IMR-90 (cell line): ENCODE measurements around the gene SUGP2. TPM values are rescaled to one million over a fixed set of nuclear protein-coding genes. Genes with fewer than 3 reads are reported as not detected.
A peak's percentile ranks its signal among the peaks of the same experiment; 100 is the strongest.

ENCODE experiments used
- ATAC-seq: fragments of 200-7000 bp; cut with Tn5 transposase; 2 replicates; pipeline ENCODE4 v1.9.1; 2020; ENCODE audit warnings: low read depth, mild to moderate bottlenecking, moderate library complexity
- BruUV-seq: library from RNA; stranded (reverse); fragments of 400-500 nt; replicated peaks from 2 replicates; lab custom pipeline; 2021; lab: Mats Ljungman, UMichigan
- CTCF ChIA-PET: fragments of 300-600 bp; formaldehyde crosslinking; extraction: SDS; loops from one replicate; lab custom pipeline; 2021; ENCODE audit warnings: antibody characterized with exemption; lab: Yijun Ruan, JAX
- POLR2A ChIA-PET: fragments of 300-600 bp; sonication (Branson Sonifier 250); formaldehyde crosslinking; loops from one replicate; lab custom pipeline; 2022; ENCODE audit warnings: antibody characterized with exemption; ENCODE audit not compliant: unreplicated experiment; lab: Charles Lee
- DNase-seq: peaks from one replicate; pipeline ENCODE4 v3.0.0; 2013
- H2AFZ ChIP-seq: replicated peaks from 2 replicates; pipeline ENCODE3; 2013; ENCODE audit warnings: low read length, mild to moderate bottlenecking; ENCODE audit not compliant: poor library complexity
- H2AK5ac ChIP-seq: 2 replicates; pipeline ENCODE4 v1.6.1; 2013; ENCODE audit warnings: low read depth, low read length, inconsistent platforms
- H2AK9ac ChIP-seq: replicated peaks from 2 replicates; pipeline ENCODE3; 2013; ENCODE audit warnings: mild to moderate bottlenecking, low read depth, low read length, moderate library complexity; ENCODE audit not compliant: poor library complexity
- H2BK120ac ChIP-seq: 2 replicates; pipeline ENCODE4 v1.6.1; 2013; ENCODE audit warnings: low read depth, low read length, inconsistent platforms
- H2BK15ac ChIP-seq: 3 replicates; pipeline ENCODE4 v1.6.1; 2013; ENCODE audit warnings: low read depth, low read length, inconsistent platforms
- H2BK20ac ChIP-seq: 2 replicates; pipeline ENCODE4 v1.6.1; 2013; ENCODE audit warnings: low read depth, mild to moderate bottlenecking, inconsistent platforms, low read length, moderate library complexity
- H2BK5ac ChIP-seq: 2 replicates; pipeline ENCODE4 v1.6.1; 2013; ENCODE audit warnings: mild to moderate bottlenecking, low read depth, low read length, inconsistent platforms; ENCODE audit not compliant: poor library complexity, severe bottlenecking
- H3K14ac ChIP-seq: replicated peaks from 2 replicates; pipeline ENCODE4 v1.6.1; 2013; ENCODE audit warnings: low read depth, low read length, inconsistent platforms
- H3K18ac ChIP-seq: 2 replicates; pipeline ENCODE4 v1.6.1; 2013; ENCODE audit warnings: low read depth, low read length, control low read depth
- H3K23ac ChIP-seq: 2 replicates; pipeline ENCODE4 v1.6.1; 2013; ENCODE audit warnings: low read depth, low read length, inconsistent platforms
- H3K27ac ChIP-seq: 2 replicates; pipeline ENCODE4 v1.5.1; 2013; ENCODE audit warnings: mild to moderate bottlenecking, control low read depth, low read length; ENCODE audit not compliant: insufficient read depth
- H3K27me3 ChIP-seq: 2 replicates; pipeline ENCODE4 v1.6.1; 2013; ENCODE audit warnings: low read length; ENCODE audit not compliant: control insufficient read depth, insufficient read depth
- H3K36me3 ChIP-seq: 2 replicates; pipeline ENCODE4 v1.6.1; 2013; ENCODE audit warnings: low read length, mixed read lengths; ENCODE audit not compliant: control insufficient read depth, insufficient read depth
- H3K4ac ChIP-seq: 2 replicates; pipeline ENCODE4 v1.6.1; 2013; ENCODE audit warnings: low read depth, low read length, inconsistent platforms
- H3K4me1 ChIP-seq: 2 replicates; pipeline ENCODE4 v1.6.1; 2013; ENCODE audit warnings: low read length, mixed read lengths; ENCODE audit not compliant: control insufficient read depth, insufficient read depth
- H3K4me2 ChIP-seq: 2 replicates; pipeline ENCODE4 v1.6.1; 2013; ENCODE audit warnings: low read depth, mild to moderate bottlenecking, control low read depth, low read length, moderate library complexity
- H3K4me3 ChIP-seq: 2 replicates; pipeline ENCODE4 v1.5.1; 2013; ENCODE audit warnings: low read depth, mild to moderate bottlenecking, control low read depth, low read length, moderate library complexity; ENCODE audit not compliant: insufficient read depth
- H3K56ac ChIP-seq: 2 replicates; pipeline ENCODE4 v1.6.1; 2013; ENCODE audit warnings: low read length, inconsistent platforms; ENCODE audit not compliant: insufficient read depth; ENCODE audit errors: extremely low read depth
- H3K79me1 ChIP-seq, 2 experiments: 2 replicates each; pipeline ENCODE4 v1.6.1; 2013; ENCODE audit warnings: low read length in 2 of 2, inconsistent platforms in 1 of 2, low read depth in 1 of 2
- H3K9ac ChIP-seq: 2 replicates; pipeline ENCODE4 v1.6.1; 2013; ENCODE audit warnings: low read depth, low read length, control low read depth
- H3K9me1 ChIP-seq: 2 replicates; pipeline ENCODE4 v1.6.1; 2013; ENCODE audit warnings: low read length, inconsistent platforms; ENCODE audit not compliant: insufficient read depth
- H3K9me3 ChIP-seq: 2 replicates; pipeline ENCODE4 v1.6.1; 2013; ENCODE audit warnings: low read length; ENCODE audit not compliant: control insufficient read depth, insufficient read depth
- H4K20me1 ChIP-seq: 2 replicates; pipeline ENCODE4 v1.6.1; 2013; ENCODE audit warnings: low read length, inconsistent platforms; ENCODE audit not compliant: insufficient read depth
- H4K5ac ChIP-seq: 2 replicates; pipeline ENCODE4 v1.6.1; 2013; ENCODE audit warnings: mild to moderate bottlenecking, low read depth, low read length, control low read depth
- H4K8ac ChIP-seq, 2 experiments: 2 replicates each; pipeline ENCODE4 v1.6.1; 2013; ENCODE audit warnings: low read depth in 2 of 2, low read length in 2 of 2, control low read depth in 1 of 2, inconsistent platforms in 1 of 2
- H4K91ac ChIP-seq: 2 replicates; pipeline ENCODE4 v1.6.1; 2013; ENCODE audit warnings: low read depth, low read length, inconsistent platforms; ENCODE audit not compliant: insufficient read depth
- BHLHE40 ChIP-seq: fragments of 150-350 bp; IDR thresholded peaks from 2 replicates; pipeline ENCODE4 v1.6.1; 2016; ENCODE audit warnings: mild to moderate bottlenecking, low read depth, low read length
- CEBPB ChIP-seq: IDR thresholded peaks from 2 replicates; pipeline ENCODE4 v1.6.1; 2012; ENCODE audit warnings: low read depth, low read length, improper control_type of control experiment
- CHD1 ChIP-seq: IDR thresholded peaks from 2 replicates; pipeline ENCODE4 v1.6.1; 2012; ENCODE audit warnings: low read depth, low read length, improper control_type of control experiment
- CTCF ChIP-seq: conservative IDR thresholded peaks from 2 replicates; pipeline ENCODE4 v1.5.1; 2012; ENCODE audit warnings: mild to moderate bottlenecking, low read depth, low read length, improper control_type of control experiment
- MAFK ChIP-seq: IDR thresholded peaks from 2 replicates; pipeline ENCODE4 v1.6.1; 2012; ENCODE audit warnings: low read depth, low read length, improper control_type of control experiment
- MAZ ChIP-seq: IDR thresholded peaks from 2 replicates; pipeline ENCODE4 v1.6.1; 2012; ENCODE audit warnings: low read depth, mild to moderate bottlenecking, low read length, improper control_type of control experiment, moderate library complexity, borderline replicate concordance
- MXI1 ChIP-seq: IDR thresholded peaks from 2 replicates; pipeline ENCODE4 v1.6.1; 2012; ENCODE audit warnings: low read depth, mild to moderate bottlenecking, low read length, moderate library complexity, borderline replicate concordance
- NFE2L2 ChIP-seq: fragments of 150-350 bp; IDR thresholded peaks from 2 replicates; pipeline ENCODE4 v1.6.1; 2016; ENCODE audit warnings: low read depth, mild to moderate bottlenecking, low read length
- RAD21 ChIP-seq: IDR thresholded peaks from 2 replicates; pipeline ENCODE4 v1.6.1; 2012; ENCODE audit warnings: low read length, improper control_type of control experiment
- RCOR1 ChIP-seq: IDR thresholded peaks from 2 replicates; pipeline ENCODE4 v1.6.1; 2012; ENCODE audit warnings: mild to moderate bottlenecking, low read length, improper control_type of control experiment; ENCODE audit not compliant: insufficient replicate concordance
- RFX5 ChIP-seq: IDR thresholded peaks from 2 replicates; pipeline ENCODE4 v1.8.0; 2012; ENCODE audit warnings: low read depth, mild to moderate bottlenecking, low read length, moderate library complexity
- SMC3 ChIP-seq: fragments of 150-350 bp; IDR thresholded peaks from 2 replicates; pipeline ENCODE4 v1.6.1; 2016; ENCODE audit warnings: low read depth, mild to moderate bottlenecking, antibody characterized with exemption, low read length, moderate library complexity
- WGBS, 2 experiments: methylation state at CpG; one replicate each; pipeline versions ENCODE4 v1.1.5 to v1.1.7; 2013; ENCODE audit warnings: missing lambda C conversion rate in 2 of 2; ENCODE audit not compliant: insufficient read length in 1 of 2; ENCODE audit errors: extremely low coverage in 2 of 2; 5-methylcytosine and 5-hydroxymethylcytosine counted together
- dilution Hi-C: fragments of 300-500 bp; cut with HindIII; formaldehyde crosslinking; loops from one replicate; pipeline ENCODE4 v1.14.3; 2018; ENCODE audit warnings: low sequenced_read_pairs; ENCODE audit not compliant: unreplicated experiment
- in situ Hi-C: fragments of 300-500 bp; cut with MboI; formaldehyde crosslinking; loops from 3 replicates; pipeline ENCODE4 v1.14.3; 2019; ENCODE audit warnings: low sequenced_read_pairs, inconsistent platforms, mixed read lengths
- intact Hi-C: fragments of 100-400 bp; cut with micrococcal nuclease; formaldehyde crosslinking; loops from 2 replicates; pipeline ENCODE4 v1.10.0; 2022
- polyA plus RNA-seq, 3 experiments: library from polyadenylated mRNA; depleted of rRNA; stranded (reverse); fragments of >200 nt; gene quantifications; 2 replicates each; pipeline ENCODE4 v1.2.3, GENCODE V29; 2012; ENCODE audit warnings: low replicate concordance in 1 of 3
- total RNA-seq: library from RNA; depleted of rRNA; stranded (reverse); fragments of >200 nt; gene quantifications from 2 replicates; pipeline ENCODE4 v1.2.3, GENCODE V29; 2012

The SUGP2 gene
- total and polyA plus RNA-seq, 2 of the 4 experiments (the other 2 are of a cell fraction), result 25.8 to 69.2 TPM

- H3K18ac ChIP-seq, result no peak overlapping the region
- H4K20me1 ChIP-seq, result peaks cover 22% of the 10 kb centered on the region
- ChIA-PET CTCF (interaction anchor here (0.6 to 1.2 kb wide), 6 partner anchors 9 to 392 kb away, joined by 3 to 5 read pairs (median 4); partner anchors contain the start of gene CERS1), POLR2A (interaction anchor here (0.6 kb wide), 1 partner anchor 34 kb away, joined by 3 read pairs; no protein-coding TSS in a partner anchor)
- intact Hi-C loops, result no loop called here
- WGBS, 2 experiments, result no CpG with 5 or more reads among the region's 5 CpGs
- peak overlapping the region; percentile 47 for H2AFZ ChIP-seq
- H2AK5ac ChIP-seq, result 0 out of 2 replicates have a peak overlapping the region, but pooled peaks have one; percentile 56
- no peak overlapping the region; a peak in 1 of 4 replicates for H4K8ac ChIP-seq
- H2AK9ac ChIP-seq, result peak overlapping the region; percentile 22
- ATAC-seq, result peak; percentile 99
- peak; percentile 96 for DNase-seq
- no peak overlapping the region for H3K4me2 ChIP-seq
- dilution Hi-C loops, result no loop called here
- H3K14ac ChIP-seq, result no peak overlapping the region
- TF ChIP-seq RAD21, result peak; percentile 71
- no peak for TF ChIP-seq CEBPB
- no peak for TF ChIP-seq CHD1
- peak; percentile 56 for TF ChIP-seq SMC3
- TF ChIP-seq MAFK, result no peak
- no peak for TF ChIP-seq RFX5
- TF ChIP-seq RCOR1, result no peak
- TF ChIP-seq BHLHE40, result peak; percentile 36; the same call in 1 of the 2 replicates
- peak; percentile 83 for TF ChIP-seq CTCF
- no peak for TF ChIP-seq MXI1
- no peak for TF ChIP-seq NFE2L2
- TF ChIP-seq MAZ, result peak; percentile 50; the same call in 1 of the 2 replicates
- H3K56ac ChIP-seq, result no peak overlapping the region
- H3K27me3 ChIP-seq, result no peaks in the 10 kb centered on the region
- peaks cover 54% of the 10 kb centered on the region for H3K36me3 ChIP-seq
- peaks cover 3 to 41% of the 10 kb centered on the region in 2 experiments; a peak in 3 of 4 replicates for H3K79me1 ChIP-seq
- H3K9me3 ChIP-seq, result no peaks in the 10 kb centered on the region
- H2BK15ac ChIP-seq, result no peak overlapping the region
- H3K4me3 ChIP-seq, result no peak overlapping the region
- no peak overlapping the region for H2BK20ac ChIP-seq
- no TSS peak for BruUV-seq
- H3K9me1 ChIP-seq, result no peaks in the 10 kb centered on the region
- H3K4me1 ChIP-seq, result peaks cover 7% of the 10 kb centered on the region
- H3K23ac ChIP-seq, result no peak overlapping the region
- no peak overlapping the region for H4K5ac ChIP-seq
- H4K91ac ChIP-seq, result no peak overlapping the region
- peak overlapping the region; percentile 16 for H2BK5ac ChIP-seq
- 0 out of 2 replicates have a peak overlapping the region, but pooled peaks have one; percentile 52 for H3K4ac ChIP-seq
- in situ Hi-C loops, result no loop called here
- no peak overlapping the region for H3K9ac ChIP-seq
- no peak overlapping the region for H2BK120ac ChIP-seq
- H3K27ac ChIP-seq, result no peak overlapping the region; the same call in 1 of the 2 replicates
Measured at GRCh38 chr19:18995804-18996241, 37.5 kb downstream of the SUGP2 start.
